HG02840 (cell line): ENCODE results near the gene C19orf25.

Experiments
- ATAC-seq: cut with Tn5 transposase; IDR thresholded peaks from one replicate; pipeline ENCODE4 v1.9.1; 2021; ENCODE audit warnings: mild to moderate bottlenecking, moderate library complexity, moderate number of reproducible peaks; ENCODE audit not compliant: unreplicated experiment, low FRiP score

Gene C19orf25

GRCh38 chr19:1435378-1435989, 43.5 kb downstream of the C19orf25 start:
- ATAC-seq: no peak

GRCh38 chr19:1434577-1435060, 44.4 kb downstream of the C19orf25 start:
- no peak for ATAC-seq

GRCh38 chr19:1434040-1434366, 45.0 kb downstream of the C19orf25 start:
- no peak for ATAC-seq

GRCh38 chr19:1433119-1434039, 45.6 kb downstream of the C19orf25 start:
- ATAC-seq: no peak

GRCh38 chr19:1432507-1432887, 46.5 kb downstream of the C19orf25 start:
- no peak for ATAC-seq

GRCh38 chr19:1431759-1432506, 47.1 kb downstream of the C19orf25 start:
- no peak for ATAC-seq

GRCh38 chr19:1430246-1430645, 48.8 kb downstream of the C19orf25 start:
- ATAC-seq: no peak

GRCh38 chr19:1429750-1430149, 49.3 kb downstream of the C19orf25 start:
- ATAC-seq: no peak

- no peak for ATAC-seq
These were observed 50.1 kb downstream of the C19orf25 start for GRCh38 chr19:1428738-1429391.

GRCh38 chr19:1427221-1427920, 51.6 kb downstream of the C19orf25 start:
- no peak for ATAC-seq

- no peak for ATAC-seq
These were observed 52.3 kb downstream of the C19orf25 start for GRCh38 chr19:1426736-1427135.

GRCh38 chr19:1425902-1426301, 53.1 kb downstream of the C19orf25 start:
- no peak for ATAC-seq

- ATAC-seq: no peak
These were observed 53.7 kb downstream of the C19orf25 start for GRCh38 chr19:1425102-1425837.

GRCh38 chr19:1424192-1424955, 54.6 kb downstream of the C19orf25 start:
- ATAC-seq: no peak

GRCh38 chr19:1423436-1424191, 55.4 kb downstream of the C19orf25 start:
- no peak for ATAC-seq
